ENCODE data around the gene MEIS1.

DNA sequence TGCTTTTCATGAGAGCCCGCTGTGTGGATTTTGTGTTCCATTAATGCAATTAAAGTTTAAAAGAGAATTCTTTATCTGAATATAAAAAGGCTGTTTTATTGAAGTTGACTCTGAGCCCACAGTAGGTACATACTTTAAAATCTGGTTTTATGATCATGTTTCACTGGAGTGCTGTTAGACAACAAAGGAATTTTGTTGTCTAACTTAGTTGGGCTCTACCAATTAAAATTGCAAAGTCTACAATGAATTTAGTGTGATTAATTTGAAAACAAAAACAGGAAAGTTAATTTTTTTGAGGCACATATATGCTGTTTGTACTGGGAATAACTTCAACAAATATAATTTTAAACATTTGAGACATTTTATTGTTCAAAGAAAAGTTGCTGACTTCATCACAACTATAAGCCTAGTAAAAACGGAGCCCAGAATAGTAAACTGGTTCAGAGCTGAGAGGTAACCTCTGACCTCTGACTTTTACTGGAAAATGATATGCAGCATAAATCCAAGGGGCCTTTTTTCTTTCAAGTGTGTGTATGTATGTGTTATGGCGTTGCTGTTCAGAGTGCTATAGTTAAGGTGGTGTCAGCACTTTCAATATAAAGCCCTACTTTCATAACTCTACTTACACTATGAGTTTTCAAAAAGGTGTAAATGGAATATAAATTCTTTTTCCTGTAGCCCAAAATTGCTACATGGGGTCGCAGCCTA is 30.2 kb downstream of the MEIS1 start:
- TF ChIP-seq POLR2A (IDR thresholded peaks at IDR 0.05; ENCODE audit: low read depth, low read length) (no peak), TAF1 (IDR thresholded peaks at IDR 0.05; ENCODE audit: borderline replicate concordance, low read depth, low read length) (no peak), POLR2AphosphoS5 (IDR thresholded peaks at IDR 0.05; ENCODE audit: low read depth, low read length) (no peak)

All from GM12892 (cell line).